ENCODE measurements around the gene HIGD2A. TPM values are rescaled to one million over a fixed set of nuclear protein-coding genes. Genes with fewer than 3 reads are reported as not detected.
A peak's percentile ranks its signal among the peaks of the same experiment; 100 is the strongest.

The HIGD2A gene
- total RNA-seq, 5 donors from 2014 or later (not counting 1 experiment from before 2014, with no cell fraction given), result 88.5 to 117 (median 95.4) TPM

DNA sequence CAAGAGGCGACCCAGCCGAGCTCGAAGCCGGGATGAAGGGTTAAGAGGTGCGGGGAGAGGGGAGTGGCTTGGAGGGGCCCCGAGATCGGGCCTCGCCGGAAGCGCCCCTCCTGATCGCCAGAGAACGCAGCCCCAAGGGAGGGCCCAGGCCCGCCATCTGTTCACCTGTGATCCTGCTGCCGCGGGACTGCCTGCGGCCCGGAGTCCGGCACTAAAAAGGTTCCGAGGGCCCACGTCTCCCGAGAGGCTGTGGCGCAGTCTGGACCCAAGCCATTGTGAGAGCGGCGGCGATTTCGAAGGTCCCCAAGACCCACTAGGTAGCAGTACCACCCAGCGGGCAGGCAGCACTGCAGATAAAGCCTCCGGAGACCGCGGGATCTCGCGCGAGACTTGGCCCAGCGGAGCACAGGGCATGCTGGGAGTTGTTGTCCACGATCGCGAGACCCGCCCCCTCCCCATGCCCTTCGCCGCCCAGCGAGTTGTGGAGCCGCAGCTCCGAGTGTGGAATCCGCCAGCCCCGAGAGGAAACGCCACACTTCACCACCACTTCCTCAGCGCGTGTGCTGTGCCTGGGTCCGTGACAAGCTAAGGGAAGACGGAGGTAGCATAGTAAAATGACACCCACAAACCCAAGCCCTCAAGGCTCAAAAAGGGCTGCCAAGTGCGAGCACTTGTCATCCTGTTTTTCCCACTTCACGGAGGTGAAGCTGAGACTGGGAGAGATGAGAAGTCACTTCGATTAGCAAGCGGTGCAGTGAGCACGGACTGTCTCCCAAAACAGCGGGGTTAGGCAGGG lies 26.9 kb upstream of the HIGD2A start, which contains the start of gene KIAA1191:
Gene KIAA1191, minus strand, starts transcription at position 328 of the 796 bp plus-strand sequence. CDS start 2,256 bp downstream, outside the sequence.
- peaks cover 32 to 41% (median 36%) of the 10 kb centered on the region in 3 donors for H3K4me1 Mint-ChIP-seq
- H3K9me3 Mint-ChIP-seq, result no peaks in the 10 kb centered on the region
- under 1% methylated on average over 44 of the region's 56 CpGs for WGBS (ENCODE audit: insufficient coverage)

DNA sequence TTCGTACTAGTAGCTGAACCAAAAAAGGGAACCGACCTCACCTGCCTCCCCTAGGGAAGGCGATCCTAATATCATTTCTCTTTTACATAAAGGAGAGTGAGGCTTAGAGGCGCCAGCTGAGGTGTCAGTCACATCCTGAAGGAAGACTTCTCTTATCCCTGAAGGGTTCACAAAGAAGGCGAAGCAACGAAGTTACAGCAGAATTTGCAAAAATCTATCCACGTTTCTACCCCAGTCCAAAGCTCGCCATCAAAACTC lies 26.4 kb upstream of the HIGD2A start:
- ChIA-PET CTCF (interaction anchor here (0.7 to 2.2 kb wide), 4 partner anchors 9 to 624 kb away, joined by 3 to 12 read pairs (median 5); partner anchors contain the start of genes HIGD2A (in 1 of the 2) and NOP16 (in 1 of the 2)), POLR2A (interaction anchor here (0.6 kb wide), 3 partner anchors 20 to 40 kb away, joined by 3 read pairs; no protein-coding TSS in a partner anchor)
- peak overlapping the region; percentile 95 to 99 for H3K27ac Mint-ChIP-seq
- H3K4me1 ChIP-seq (ENCODE audit: control insufficient read depth in 1 of 2, extremely low read depth in 1 of 2, insufficient read depth in 2 of 2, low read length in 2 of 2), result peaks cover 14 to 45% of the 10 kb centered on the region in 2 experiments
- H3K27ac ChIP-seq (ENCODE audit: low read length), result peak overlapping the region; percentile 71
- no peaks in the 10 kb centered on the region for H3K27me3 Mint-ChIP-seq
- H3K36me3 ChIP-seq (ENCODE audit: control insufficient read depth in 2 of 2, extremely low read depth in 1 of 2, insufficient read depth in 1 of 2, low read length in 1 of 2), result peaks cover 0 to 15% of the 10 kb centered on the region in 2 donors
- H3K36me3 Mint-ChIP-seq, result peaks cover 10% of the 10 kb centered on the region
- H3K4me3 ChIP-seq (ENCODE audit: control insufficient read depth in 1 of 2, extremely low read depth in 1 of 2, low read length in 1 of 2), result peak overlapping the region; percentile 11 to 95
- H3K9me3 ChIP-seq, result no peaks in the 10 kb centered on the region
- no CpG with 5 or more reads among the region's 8 CpGs for WGBS (ENCODE audit: insufficient coverage)
- no peaks in the 10 kb centered on the region for H3K27me3 ChIP-seq (replicated peaks in 1 of 2; ENCODE audit: control insufficient read depth in 2 of 2, extremely low read depth in 1 of 2, insufficient read depth in 2 of 2, low read length in 1 of 2)
- ATAC-seq (replicated peaks in 1 of 4), result no peak
- H3K4me3 Mint-ChIP-seq, result peak overlapping the region; percentile 92 to 98 (median 98)
- H3K9me3 Mint-ChIP-seq, result no peaks in the 10 kb centered on the region
- H3K4me1 Mint-ChIP-seq, result peaks cover 33 to 42% (median 38%) of the 10 kb centered on the region in 3 donors
- peak in 1 of 35 experiments; percentile 1 for DNase-seq

More for the DNA sequence above, 26.9 kb upstream of the HIGD2A start, which contains the start of gene KIAA1191:
- Mint-ChIP-seq H3K36me3 (peaks cover 13% of the 10 kb centered on the region), H3K27ac (peak within 1 kb of the TSS; percentile 95 to 99), H3K4me3 (peak within 1 kb of the TSS; percentile 92 to 98 (median 98)), H3K27me3 (no peaks in the 10 kb centered on the region)
- Histone ChIP-seq H3K27ac (ENCODE audit: low read length) (peak within 1 kb of the TSS; percentile 72), H3K9me3 (no peaks in the 10 kb centered on the region), H3K4me3 (ENCODE audit: control insufficient read depth in 1 of 2, extremely low read depth in 1 of 2, low read length in 1 of 2) (peak within 1 kb of the TSS; percentile 92 to 95), H3K36me3 (ENCODE audit: control insufficient read depth in 2 of 2, extremely low read depth in 1 of 2, insufficient read depth in 1 of 2, low read length in 1 of 2) (peaks cover 0 to 17% of the 10 kb centered on the region in 2 donors), H3K4me1 (ENCODE audit: control insufficient read depth in 1 of 2, extremely low read depth in 1 of 2, insufficient read depth in 2 of 2, low read length in 2 of 2) (peaks cover 14 to 44% of the 10 kb centered on the region in 2 experiments), H3K27me3 (replicated peaks in 1 of 2; ENCODE audit: control insufficient read depth in 2 of 2, extremely low read depth in 1 of 2, insufficient read depth in 2 of 2, low read length in 1 of 2) (no peaks in the 10 kb centered on the region)
- ChIA-PET POLR2A (interaction anchor here (0.5 to 0.6 kb wide), 4 partner anchors 20 to 121 kb away, joined by 3 read pairs; no protein-coding TSS in a partner anchor), CTCF (interaction anchor here (0.7 to 2.2 kb wide), 4 partner anchors 9 to 624 kb away, joined by 3 to 12 read pairs (median 5); partner anchors contain the start of genes HIGD2A (in 1 of the 2) and NOP16 (in 1 of the 2))
- DNase-seq (peak; percentile 89 to 97 (median 96)), ATAC-seq (replicated peaks in 1 of 4) (peak; percentile 91 to 92 (median 92))

DNA sequence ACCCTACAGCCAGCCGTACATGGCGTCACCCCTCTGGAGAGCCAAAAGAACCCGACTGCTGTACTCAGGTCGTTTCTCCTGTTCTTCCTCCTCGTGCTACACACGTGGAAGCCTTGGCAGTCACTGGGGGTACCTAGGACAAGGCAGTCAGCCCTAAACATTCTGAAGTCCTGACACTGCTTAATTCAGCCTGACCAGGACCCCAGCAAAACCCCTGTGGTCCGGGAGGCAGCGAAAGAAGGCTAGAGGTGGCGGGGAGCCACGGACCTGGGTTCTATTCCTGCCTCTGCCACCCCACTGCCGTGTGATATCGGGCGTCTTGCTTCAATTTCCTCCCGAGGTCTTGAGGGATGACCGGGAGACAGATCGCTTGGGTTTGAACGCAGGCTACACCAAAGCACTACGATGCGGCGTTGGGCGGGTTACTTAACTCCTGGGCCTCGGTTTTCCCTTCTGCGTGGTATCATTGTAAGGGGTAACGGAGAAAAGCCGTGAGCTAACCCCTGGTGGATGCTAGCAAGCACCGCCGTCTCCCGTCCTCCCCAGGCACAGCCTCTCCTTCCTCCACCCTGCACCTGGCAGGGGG lies 23.7 kb upstream of the HIGD2A start:
- H3K27ac ChIP-seq (ENCODE audit: low read length), result peak overlapping the region; percentile 27
- H3K4me1 ChIP-seq (ENCODE audit: control insufficient read depth in 1 of 2, extremely low read depth in 1 of 2, insufficient read depth in 2 of 2, low read length in 2 of 2), result peaks cover 13 to 40% of the 10 kb centered on the region in 2 experiments
- Mint-ChIP-seq H3K27me3 (no peaks in the 10 kb centered on the region), H3K4me3 (peak overlapping the region; percentile 69 to 77 (median 71)), H3K4me1 (peaks cover 21 to 30% (median 22%) of the 10 kb centered on the region in 3 donors), H3K27ac (peak overlapping the region in 1 of 2 donors; percentile 44), H3K36me3 (peaks cover 13% of the 10 kb centered on the region), H3K9me3 (no peaks in the 10 kb centered on the region)
- H3K4me3 ChIP-seq (ENCODE audit: control insufficient read depth in 1 of 2, extremely low read depth in 1 of 2, low read length in 1 of 2), result peak overlapping the region; percentile 63 to 78
- DNase-seq (peak in 1 of 35 experiments; percentile 37), ATAC-seq (replicated peaks in 1 of 4) (no peak)
- ChIA-PET POLR2A (no interaction called here), CTCF (interaction anchor here in 1 of 2 donors (0.6 kb wide), 2 partner anchors 35 to 667 kb away, joined by 3 to 4 read pairs; no protein-coding TSS in a partner anchor)
- H3K27me3 ChIP-seq (replicated peaks in 1 of 2; ENCODE audit: control insufficient read depth in 2 of 2, extremely low read depth in 1 of 2, insufficient read depth in 2 of 2, low read length in 1 of 2), result no peaks in the 10 kb centered on the region
- 22% methylated on average over 16 of the region's 28 CpGs for WGBS (ENCODE audit: insufficient coverage)
- H3K9me3 ChIP-seq, result no peaks in the 10 kb centered on the region
- peaks cover 0 to 13% of the 10 kb centered on the region in 2 donors for H3K36me3 ChIP-seq (ENCODE audit: control insufficient read depth in 2 of 2, extremely low read depth in 1 of 2, insufficient read depth in 1 of 2, low read length in 1 of 2)

GRCh38 chr5:176365351-176366231 lies 23.0 kb upstream of the HIGD2A start, which contains the start of gene ARL10:
TSS of gene ARL10 (plus strand) at chr5:176365487. CDS start at chr5:176365564, 77 bp downstream.
- peaks cover 14% of the 10 kb centered on the region for H3K36me3 Mint-ChIP-seq
- H3K9me3 Mint-ChIP-seq, result no peaks in the 10 kb centered on the region
- DNase-seq, result peak in 30 of 35 experiments; percentile 10 to 60 (median 32)
- Histone ChIP-seq H3K4me3 (ENCODE audit: control insufficient read depth in 1 of 2, extremely low read depth in 1 of 2, low read length in 1 of 2) (peak within 1 kb of the TSS; percentile 63 to 78), H3K9me3 (no peaks in the 10 kb centered on the region), H3K4me1 (ENCODE audit: control insufficient read depth in 1 of 2, extremely low read depth in 1 of 2, insufficient read depth in 2 of 2, low read length in 2 of 2) (peaks cover 11 to 32% of the 10 kb centered on the region in 2 experiments), H3K27me3 (replicated peaks in 1 of 2; ENCODE audit: control insufficient read depth in 2 of 2, extremely low read depth in 1 of 2, insufficient read depth in 2 of 2, low read length in 1 of 2) (no peaks in the 10 kb centered on the region), H3K36me3 (ENCODE audit: control insufficient read depth in 2 of 2, extremely low read depth in 1 of 2, insufficient read depth in 1 of 2, low read length in 1 of 2) (peaks cover 0 to 14% of the 10 kb centered on the region in 2 donors), H3K27ac (ENCODE audit: low read length) (peak within 1 kb of the TSS; percentile 27)
- 2% methylated on average over 90 of the region's 108 CpGs for WGBS (ENCODE audit: insufficient coverage)
- ATAC-seq (replicated peaks in 1 of 4), result peak; percentile 28 to 43 (median 32)
- H3K4me1 Mint-ChIP-seq, result peaks cover 20 to 29% (median 22%) of the 10 kb centered on the region in 3 donors
- peak within 1 kb of the TSS; percentile 72 to 77 (median 77) for H3K4me3 Mint-ChIP-seq
- POLR2A ChIA-PET, result no interaction called here
- CTCF ChIA-PET, result no interaction called here
- H3K27me3 Mint-ChIP-seq, result no peaks in the 10 kb centered on the region
- peak within 1 kb of the TSS in 1 of 2 donors; percentile 44 for H3K27ac Mint-ChIP-seq

DNA sequence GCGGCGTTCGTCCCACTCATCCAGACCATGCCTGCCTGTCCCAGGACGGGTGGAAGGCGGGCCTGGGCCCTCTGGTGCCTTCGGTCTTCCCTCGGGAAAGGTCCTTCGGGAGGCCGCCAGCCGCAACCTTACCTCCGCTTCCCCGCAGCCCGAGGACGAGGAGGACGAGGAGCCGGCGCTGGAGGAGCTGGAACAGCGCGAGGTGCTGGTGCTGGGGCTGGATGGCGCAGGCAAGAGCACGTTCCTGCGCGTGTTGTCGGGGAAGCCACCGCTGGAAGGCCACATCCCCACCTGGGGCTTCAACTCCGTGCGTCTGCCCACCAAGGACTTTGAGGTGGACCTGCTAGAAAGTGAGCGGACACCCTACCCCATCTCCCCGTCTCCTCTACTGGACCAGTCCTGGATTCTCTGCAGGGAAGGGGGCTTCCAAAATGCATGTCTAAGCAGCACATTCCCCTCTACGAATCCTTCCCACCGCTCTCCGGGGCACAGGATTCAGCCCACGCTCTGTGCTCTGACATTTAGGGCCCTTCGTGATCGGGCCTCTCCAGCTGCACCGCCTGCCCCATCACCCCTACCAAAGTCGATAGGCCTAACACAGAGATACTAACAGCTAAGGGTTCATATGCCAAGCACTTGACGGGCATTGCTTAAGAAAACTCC lies 22.2 kb upstream of the HIGD2A start:
- Histone ChIP-seq H3K4me3 (ENCODE audit: control insufficient read depth in 1 of 2, extremely low read depth in 1 of 2, low read length in 1 of 2) (peak overlapping the region; percentile 63 to 78), H3K27me3 (replicated peaks in 1 of 2; ENCODE audit: control insufficient read depth in 2 of 2, extremely low read depth in 1 of 2, insufficient read depth in 2 of 2, low read length in 1 of 2) (no peaks in the 10 kb centered on the region), H3K27ac (ENCODE audit: low read length) (no peak overlapping the region), H3K4me1 (ENCODE audit: control insufficient read depth in 1 of 2, extremely low read depth in 1 of 2, insufficient read depth in 2 of 2, low read length in 2 of 2) (peaks cover 8 to 25% of the 10 kb centered on the region in 2 experiments), H3K36me3 (ENCODE audit: control insufficient read depth in 2 of 2, extremely low read depth in 1 of 2, insufficient read depth in 1 of 2, low read length in 1 of 2) (peaks cover 0 to 14% of the 10 kb centered on the region in 2 donors), H3K9me3 (no peaks in the 10 kb centered on the region)
- Mint-ChIP-seq H3K36me3 (peaks cover 17% of the 10 kb centered on the region), H3K27ac (no peak overlapping the region), H3K4me3 (peak overlapping the region; percentile 72 to 77 (median 74)), H3K27me3 (no peaks in the 10 kb centered on the region), H3K4me1 (peaks cover 17 to 29% (median 20%) of the 10 kb centered on the region in 3 donors), H3K9me3 (no peaks in the 10 kb centered on the region)
- no peak for DNase-seq
- 88% methylated on average over 36 of the region's 38 CpGs for WGBS (ENCODE audit: insufficient coverage)
- CTCF ChIA-PET, result no interaction called here
- POLR2A ChIA-PET, result no interaction called here
- ATAC-seq (replicated peaks in 1 of 4), result no peak

Measured in T-cell (primary cell).